IMR-90 (cell line): ENCODE results near the gene HSD17B11. TPM values are rescaled to one million over a fixed set of nuclear protein-coding genes. Genes with fewer than 3 reads are reported as not detected.
"Not testable (repeated sequence)": the region's sequence is repeated elsewhere in the genome, so short reads cannot be mapped to it uniquely, and the experiment has no call there.

ENCODE experiments used
- ATAC-seq: fragments of 200-7000 bp; cut with Tn5 transposase; 2 replicates; pipeline ENCODE4 v1.9.1; 2020; ENCODE audit warnings: low read depth, mild to moderate bottlenecking, moderate library complexity
- BruUV-seq: library from RNA; stranded (reverse); fragments of 400-500 nt; replicated peaks from 2 replicates; lab custom pipeline; 2021; lab: Mats Ljungman, UMichigan
- CTCF ChIA-PET: fragments of 300-600 bp; formaldehyde crosslinking; extraction: SDS; loops from one replicate; lab custom pipeline; 2021; ENCODE audit warnings: antibody characterized with exemption; lab: Yijun Ruan, JAX
- POLR2A ChIA-PET: fragments of 300-600 bp; sonication (Branson Sonifier 250); formaldehyde crosslinking; loops from one replicate; lab custom pipeline; 2022; ENCODE audit warnings: antibody characterized with exemption; ENCODE audit not compliant: unreplicated experiment; lab: Charles Lee
- DNase-seq: peaks from one replicate; pipeline ENCODE4 v3.0.0; 2013
- H2AFZ ChIP-seq: replicated peaks from 2 replicates; pipeline ENCODE3; 2013; ENCODE audit warnings: low read length, mild to moderate bottlenecking; ENCODE audit not compliant: poor library complexity
- H2AK5ac ChIP-seq: 2 replicates; pipeline ENCODE4 v1.6.1; 2013; ENCODE audit warnings: low read depth, low read length, inconsistent platforms
- H2AK9ac ChIP-seq: replicated peaks from 2 replicates; pipeline ENCODE3; 2013; ENCODE audit warnings: mild to moderate bottlenecking, low read depth, low read length, moderate library complexity; ENCODE audit not compliant: poor library complexity
- H2BK120ac ChIP-seq: 2 replicates; pipeline ENCODE4 v1.6.1; 2013; ENCODE audit warnings: low read depth, low read length, inconsistent platforms
- H2BK15ac ChIP-seq: 3 replicates; pipeline ENCODE4 v1.6.1; 2013; ENCODE audit warnings: low read depth, low read length, inconsistent platforms
- H2BK20ac ChIP-seq: 2 replicates; pipeline ENCODE4 v1.6.1; 2013; ENCODE audit warnings: low read depth, mild to moderate bottlenecking, inconsistent platforms, low read length, moderate library complexity
- H2BK5ac ChIP-seq: 2 replicates; pipeline ENCODE4 v1.6.1; 2013; ENCODE audit warnings: mild to moderate bottlenecking, low read depth, low read length, inconsistent platforms; ENCODE audit not compliant: poor library complexity, severe bottlenecking
- H3K14ac ChIP-seq: replicated peaks from 2 replicates; pipeline ENCODE4 v1.6.1; 2013; ENCODE audit warnings: low read depth, low read length, inconsistent platforms
- H3K18ac ChIP-seq: 2 replicates; pipeline ENCODE4 v1.6.1; 2013; ENCODE audit warnings: low read depth, low read length, control low read depth
- H3K23ac ChIP-seq: 2 replicates; pipeline ENCODE4 v1.6.1; 2013; ENCODE audit warnings: low read depth, low read length, inconsistent platforms
- H3K27ac ChIP-seq: 2 replicates; pipeline ENCODE4 v1.5.1; 2013; ENCODE audit warnings: mild to moderate bottlenecking, control low read depth, low read length; ENCODE audit not compliant: insufficient read depth
- H3K27me3 ChIP-seq: 2 replicates; pipeline ENCODE4 v1.6.1; 2013; ENCODE audit warnings: low read length; ENCODE audit not compliant: control insufficient read depth, insufficient read depth
- H3K36me3 ChIP-seq: 2 replicates; pipeline ENCODE4 v1.6.1; 2013; ENCODE audit warnings: low read length, mixed read lengths; ENCODE audit not compliant: control insufficient read depth, insufficient read depth
- H3K4ac ChIP-seq: 2 replicates; pipeline ENCODE4 v1.6.1; 2013; ENCODE audit warnings: low read depth, low read length, inconsistent platforms
- H3K4me1 ChIP-seq: 2 replicates; pipeline ENCODE4 v1.6.1; 2013; ENCODE audit warnings: low read length, mixed read lengths; ENCODE audit not compliant: control insufficient read depth, insufficient read depth
- H3K4me2 ChIP-seq: 2 replicates; pipeline ENCODE4 v1.6.1; 2013; ENCODE audit warnings: low read depth, mild to moderate bottlenecking, control low read depth, low read length, moderate library complexity
- H3K4me3 ChIP-seq: 2 replicates; pipeline ENCODE4 v1.5.1; 2013; ENCODE audit warnings: low read depth, mild to moderate bottlenecking, control low read depth, low read length, moderate library complexity; ENCODE audit not compliant: insufficient read depth
- H3K56ac ChIP-seq: 2 replicates; pipeline ENCODE4 v1.6.1; 2013; ENCODE audit warnings: low read length, inconsistent platforms; ENCODE audit not compliant: insufficient read depth; ENCODE audit errors: extremely low read depth
- H3K79me1 ChIP-seq, 2 experiments: 2 replicates each; pipeline ENCODE4 v1.6.1; 2013; ENCODE audit warnings: low read length in 2 of 2, inconsistent platforms in 1 of 2, low read depth in 1 of 2
- H3K9ac ChIP-seq: 2 replicates; pipeline ENCODE4 v1.6.1; 2013; ENCODE audit warnings: low read depth, low read length, control low read depth
- H3K9me1 ChIP-seq: 2 replicates; pipeline ENCODE4 v1.6.1; 2013; ENCODE audit warnings: low read length, inconsistent platforms; ENCODE audit not compliant: insufficient read depth
- H3K9me3 ChIP-seq: 2 replicates; pipeline ENCODE4 v1.6.1; 2013; ENCODE audit warnings: low read length; ENCODE audit not compliant: control insufficient read depth, insufficient read depth
- H4K20me1 ChIP-seq: 2 replicates; pipeline ENCODE4 v1.6.1; 2013; ENCODE audit warnings: low read length, inconsistent platforms; ENCODE audit not compliant: insufficient read depth
- H4K5ac ChIP-seq: 2 replicates; pipeline ENCODE4 v1.6.1; 2013; ENCODE audit warnings: mild to moderate bottlenecking, low read depth, low read length, control low read depth
- H4K8ac ChIP-seq, 2 experiments: 2 replicates each; pipeline ENCODE4 v1.6.1; 2013; ENCODE audit warnings: low read depth in 2 of 2, low read length in 2 of 2, control low read depth in 1 of 2, inconsistent platforms in 1 of 2
- H4K91ac ChIP-seq: 2 replicates; pipeline ENCODE4 v1.6.1; 2013; ENCODE audit warnings: low read depth, low read length, inconsistent platforms; ENCODE audit not compliant: insufficient read depth
- WGBS, 2 experiments: methylation state at CpG; one replicate each; pipeline versions ENCODE4 v1.1.5 to v1.1.7; 2013; ENCODE audit warnings: missing lambda C conversion rate in 2 of 2; ENCODE audit not compliant: insufficient read length in 1 of 2; ENCODE audit errors: extremely low coverage in 2 of 2; 5-methylcytosine and 5-hydroxymethylcytosine counted together
- dilution Hi-C: fragments of 300-500 bp; cut with HindIII; formaldehyde crosslinking; loops from one replicate; pipeline ENCODE4 v1.14.3; 2018; ENCODE audit warnings: low sequenced_read_pairs; ENCODE audit not compliant: unreplicated experiment
- in situ Hi-C: fragments of 300-500 bp; cut with MboI; formaldehyde crosslinking; loops from 3 replicates; pipeline ENCODE4 v1.14.3; 2019; ENCODE audit warnings: low sequenced_read_pairs, inconsistent platforms, mixed read lengths
- intact Hi-C: fragments of 100-400 bp; cut with micrococcal nuclease; formaldehyde crosslinking; loops from 2 replicates; pipeline ENCODE4 v1.10.0; 2022
- polyA plus RNA-seq, 3 experiments: library from polyadenylated mRNA; depleted of rRNA; stranded (reverse); fragments of >200 nt; gene quantifications; 2 replicates each; pipeline ENCODE4 v1.2.3, GENCODE V29; 2012; ENCODE audit warnings: low replicate concordance in 1 of 3
- total RNA-seq: library from RNA; depleted of rRNA; stranded (reverse); fragments of >200 nt; gene quantifications from 2 replicates; pipeline ENCODE4 v1.2.3, GENCODE V29; 2012

HSD17B11 gene
- total and polyA plus RNA-seq, 2 of the 4 experiments (the other 2 are of a cell fraction) = 11.3 to 12.0 TPM

DNA sequence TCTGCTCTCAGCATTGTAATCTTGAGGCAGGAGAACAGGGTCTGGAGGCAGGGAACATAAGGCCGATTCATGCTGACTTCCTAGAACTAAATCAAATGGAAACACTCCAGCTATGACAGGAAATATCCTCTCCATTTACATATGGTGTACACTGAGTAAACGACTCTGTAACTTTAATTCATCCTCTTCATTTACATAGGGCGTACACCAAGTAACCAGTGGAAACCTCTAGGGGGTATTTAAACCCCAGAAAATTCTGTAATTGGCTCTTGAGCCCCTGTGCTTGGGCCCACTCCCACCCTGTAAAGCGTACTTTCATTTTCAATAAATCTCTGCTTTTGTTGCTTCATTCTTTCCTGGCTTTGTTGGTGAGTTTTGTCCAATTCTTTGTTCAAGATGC is 76.0 kb downstream of the HSD17B11 start:
- CTCF ChIA-PET, H2BK20ac ChIP-seq, H3K9me1 ChIP-seq, ATAC-seq, H3K36me3 ChIP-seq, H3K27ac ChIP-seq, H2BK5ac ChIP-seq, H4K8ac ChIP-seq, H2BK15ac ChIP-seq, DNase-seq, H3K4me1 ChIP-seq, H2AK5ac ChIP-seq, H2AFZ ChIP-seq, BruUV-seq, H4K5ac ChIP-seq, POLR2A ChIA-PET, in situ Hi-C loops, H3K4ac ChIP-seq, H3K14ac ChIP-seq, H3K23ac ChIP-seq, H3K79me1 ChIP-seq, H3K4me3 ChIP-seq, dilution Hi-C loops, H3K9me3 ChIP-seq, H3K18ac ChIP-seq, H2AK9ac ChIP-seq, H3K4me2 ChIP-seq, intact Hi-C loops, H4K20me1 ChIP-seq, H3K27me3 ChIP-seq, H3K9ac ChIP-seq, H4K91ac ChIP-seq, H2BK120ac ChIP-seq, H3K56ac ChIP-seq: not testable (repeated sequence)
- WGBS, 2 experiments = no CpG with 5 or more reads among the region's 4 CpGs
